Memory B cell (primary cell): ENCODE data around the gene RASD2.

ENCODE experiments used
- ATAC-seq: fragments of 150-1000 bp; cut with Tn5 transposase; 2 replicates; pipeline ENCODE4 v1.10.0; 2021; ENCODE audit warnings: low read depth, mild to moderate bottlenecking, moderate library complexity
- DNase-seq, 2 donors: peaks; one replicate each; pipeline ENCODE4 v3.0.0; 2022; ENCODE audit warnings: low spot score in 2 of 2
- H3K27ac Mint-ChIP-seq: one replicate; pipeline ENCODE4 v1.8.0; 2022; ENCODE audit warnings: mild to moderate bottlenecking, moderate library complexity, mixed read lengths
- H3K27me3 Mint-ChIP-seq: one replicate; pipeline ENCODE4 v1.8.0; 2022; ENCODE audit warnings: mixed read lengths
- H3K36me3 Mint-ChIP-seq: one replicate; pipeline ENCODE4 v1.8.0; 2022; ENCODE audit warnings: mild to moderate bottlenecking, mixed read lengths
- H3K4me1 Mint-ChIP-seq: one replicate; pipeline ENCODE4 v1.8.0; 2022; ENCODE audit warnings: mixed read lengths
- H3K4me3 Mint-ChIP-seq: one replicate; pipeline ENCODE4 v1.8.0; 2022; ENCODE audit warnings: mild to moderate bottlenecking, moderate library complexity, mixed read lengths
- H3K9me3 Mint-ChIP-seq: one replicate; pipeline ENCODE4 v1.8.0; 2022; ENCODE audit warnings: mixed read lengths

RASD2 gene

DNA sequence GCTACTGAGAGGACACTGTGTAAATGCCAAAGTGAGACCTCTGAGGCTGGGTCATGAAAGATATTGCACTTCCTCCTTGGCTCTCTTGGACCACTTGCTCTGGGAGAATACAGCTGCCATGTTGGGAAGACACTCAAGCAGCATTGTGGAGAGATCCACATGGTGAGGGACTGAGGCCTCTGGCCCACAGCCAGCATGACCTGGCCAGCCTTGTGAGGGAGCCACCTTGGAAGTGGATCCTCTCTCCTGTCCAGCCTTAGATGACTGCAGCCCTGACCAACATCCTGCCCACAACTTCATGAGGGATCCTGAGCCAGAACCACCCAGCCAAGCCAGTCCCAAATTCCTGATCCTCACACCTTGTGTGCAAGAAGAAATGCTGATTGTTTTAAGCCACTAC lies 46.1 kb downstream of the RASD2 start:
- no peak for ATAC-seq
- Mint-ChIP-seq H3K27ac (no peak overlapping the region), H3K36me3 (no peaks in the 10 kb centered on the region), H3K4me3 (no peak overlapping the region), H3K4me1 (peaks cover 4% of the 10 kb centered on the region), H3K27me3 (peaks cover 6% of the 10 kb centered on the region), H3K9me3 (no peaks in the 10 kb centered on the region)
- DNase-seq: no peak

DNA sequence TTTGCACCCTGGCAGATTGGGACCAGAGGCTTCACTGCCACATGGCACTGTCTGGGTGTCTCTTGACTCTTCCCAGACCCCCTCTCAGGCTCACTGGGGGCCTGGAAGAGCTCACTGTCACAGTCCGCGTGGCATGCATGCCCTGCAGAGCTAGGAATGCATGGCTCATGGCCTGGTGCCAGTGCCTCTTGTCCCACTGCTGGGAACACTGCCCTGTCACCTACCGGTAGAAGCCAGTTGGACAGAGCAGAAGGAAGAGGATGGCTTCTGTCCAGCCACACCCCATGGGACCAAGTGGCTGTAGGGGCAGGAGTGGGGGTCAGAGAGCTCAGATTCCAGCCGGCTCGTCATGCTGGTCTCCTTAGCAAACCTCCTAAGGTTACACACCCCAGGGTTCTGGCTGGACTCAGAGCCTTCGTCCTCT lies 46.8 kb downstream of the RASD2 start:
- no peak overlapping the region for H3K27ac Mint-ChIP-seq
- peaks cover 8% of the 10 kb centered on the region for H3K27me3 Mint-ChIP-seq

DNA sequence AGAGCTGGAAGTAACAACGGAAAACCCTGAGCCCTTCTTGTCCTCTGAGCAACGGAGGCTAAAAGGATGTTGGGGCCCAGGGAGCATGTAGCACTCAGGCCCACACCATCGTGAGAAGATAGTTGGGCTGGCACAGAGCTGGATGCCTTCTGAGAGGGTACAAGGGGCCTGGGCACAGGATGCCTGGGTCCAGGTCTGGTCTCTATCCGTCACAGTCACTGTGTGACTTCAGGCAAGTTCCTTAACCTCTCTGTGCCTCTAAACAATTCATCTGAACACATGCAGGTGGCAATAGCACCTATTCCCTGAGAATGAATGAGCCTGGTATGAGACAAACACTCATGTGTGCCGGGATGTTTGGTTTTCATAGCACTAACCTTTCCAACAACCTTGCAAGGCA lies 47.3 kb downstream of the RASD2 start:
- Mint-ChIP-seq H3K9me3 (no peaks in the 10 kb centered on the region), H3K4me1 (peaks cover 4% of the 10 kb centered on the region), H3K4me3 (no peak overlapping the region), H3K27ac (no peak overlapping the region), H3K36me3 (no peaks in the 10 kb centered on the region), H3K27me3 (peaks cover 12% of the 10 kb centered on the region)
- no peak for ATAC-seq
- no peak for DNase-seq

More for the DNA sequence above, 46.8 kb downstream of the RASD2 start:
- no peak overlapping the region for H3K4me3 Mint-ChIP-seq
- H3K36me3 Mint-ChIP-seq: no peaks in the 10 kb centered on the region
- ATAC-seq: no peak
- H3K4me1 Mint-ChIP-seq: peaks cover 4% of the 10 kb centered on the region
- H3K9me3 Mint-ChIP-seq: no peaks in the 10 kb centered on the region
- DNase-seq: no peak

DNA sequence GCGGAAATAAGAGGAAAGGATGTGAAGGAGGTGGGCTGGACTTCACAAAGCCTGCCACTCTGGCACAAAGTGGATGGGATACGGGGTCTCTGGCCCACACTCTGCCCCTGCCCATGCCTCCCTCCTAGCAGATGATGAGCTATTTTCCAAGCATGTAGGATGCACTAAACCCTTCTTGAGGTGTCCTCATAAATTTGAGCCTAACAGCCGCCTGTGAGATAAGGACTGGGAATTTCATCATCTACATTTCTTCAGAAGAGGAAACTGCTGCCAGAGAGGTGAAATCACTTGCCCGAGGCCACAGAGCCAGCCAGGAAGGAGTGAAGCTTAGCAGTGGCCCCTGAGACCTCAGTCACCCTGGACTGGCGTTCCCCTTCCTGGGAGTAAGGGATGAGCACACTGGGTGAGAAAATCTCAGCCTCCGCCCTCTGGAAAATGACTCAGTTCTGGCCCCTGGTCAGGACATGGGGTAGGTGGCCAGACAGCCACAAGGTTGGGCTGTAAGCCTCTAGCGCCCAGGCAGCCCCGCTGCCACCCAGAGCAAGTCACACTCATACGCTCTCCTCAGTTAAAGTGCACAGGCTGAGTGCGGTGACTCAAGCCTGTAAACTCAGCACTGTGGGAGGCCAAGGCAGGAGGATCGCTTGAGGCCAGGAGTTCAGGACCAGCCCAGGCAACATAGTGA lies 48.6 kb downstream of the RASD2 start:
- Mint-ChIP-seq H3K27me3 (peaks cover 16% of the 10 kb centered on the region), H3K4me1 (no peaks in the 10 kb centered on the region), H3K36me3 (no peaks in the 10 kb centered on the region), H3K9me3 (no peaks in the 10 kb centered on the region), H3K27ac (no peak overlapping the region), H3K4me3 (no peak overlapping the region)
- DNase-seq (no peak), ATAC-seq (no peak)

DNA sequence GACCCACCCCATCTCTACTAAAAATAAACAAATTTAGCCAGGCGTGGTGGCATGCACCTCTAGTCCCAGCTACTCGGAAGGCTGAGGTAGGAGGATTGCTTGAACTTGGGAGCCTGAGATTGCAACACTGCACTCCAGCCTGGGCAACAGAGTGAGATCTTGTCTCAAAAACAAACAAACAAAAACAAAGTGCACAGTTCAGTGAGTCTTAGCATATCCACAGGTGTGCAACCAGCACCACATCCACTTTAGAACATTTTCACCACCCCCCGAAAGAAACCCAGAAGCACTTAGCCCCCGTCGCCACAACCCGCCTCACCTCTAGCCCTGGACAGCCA lies 49.1 kb downstream of the RASD2 start:
- H3K27ac Mint-ChIP-seq: no peak overlapping the region
- H3K36me3 Mint-ChIP-seq: no peaks in the 10 kb centered on the region
- H3K4me3 Mint-ChIP-seq: no peak overlapping the region
- no peaks in the 10 kb centered on the region for H3K4me1 Mint-ChIP-seq
- no peak for DNase-seq
- peaks cover 18% of the 10 kb centered on the region for H3K27me3 Mint-ChIP-seq
- H3K9me3 Mint-ChIP-seq: no peaks in the 10 kb centered on the region
- no peak for ATAC-seq

DNA sequence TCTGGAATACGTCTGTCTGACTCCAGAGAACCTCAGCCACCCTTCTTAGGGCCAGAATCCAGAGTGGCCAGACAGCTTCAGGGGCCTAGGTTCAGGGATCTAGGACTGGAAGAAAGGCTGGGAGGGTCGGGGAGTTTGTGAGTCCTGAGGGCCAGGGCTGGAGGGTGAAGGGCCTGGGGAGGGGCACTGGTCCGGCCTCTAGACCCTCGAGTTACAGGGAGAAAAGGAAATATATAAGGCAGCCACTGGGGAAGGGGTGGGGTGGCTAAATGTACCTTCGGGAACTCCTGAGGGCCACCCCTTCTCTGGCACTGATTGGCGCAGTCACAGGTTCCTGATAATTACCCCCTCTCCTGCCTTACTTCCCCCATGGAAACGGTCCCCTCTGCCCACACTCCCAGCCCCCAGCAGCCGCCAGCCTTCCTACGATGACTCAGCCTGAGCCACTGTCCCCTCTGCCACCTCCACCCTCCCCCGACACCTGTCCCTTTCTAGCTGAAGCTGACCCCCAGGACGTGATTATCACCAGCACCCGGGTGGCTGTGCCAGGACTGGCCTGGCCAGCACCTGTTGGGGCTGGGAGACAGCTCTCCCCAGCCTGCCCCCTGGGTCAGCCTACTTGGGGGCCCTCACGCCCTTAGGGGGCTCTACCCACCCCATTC lies 50.1 kb downstream of the RASD2 start:
- DNase-seq (no peak), ATAC-seq (no peak)
- Mint-ChIP-seq H3K4me1 (no peaks in the 10 kb centered on the region), H3K4me3 (no peak overlapping the region), H3K9me3 (no peaks in the 10 kb centered on the region), H3K27ac (no peak overlapping the region), H3K36me3 (no peaks in the 10 kb centered on the region), H3K27me3 (peaks cover 21% of the 10 kb centered on the region)

DNA sequence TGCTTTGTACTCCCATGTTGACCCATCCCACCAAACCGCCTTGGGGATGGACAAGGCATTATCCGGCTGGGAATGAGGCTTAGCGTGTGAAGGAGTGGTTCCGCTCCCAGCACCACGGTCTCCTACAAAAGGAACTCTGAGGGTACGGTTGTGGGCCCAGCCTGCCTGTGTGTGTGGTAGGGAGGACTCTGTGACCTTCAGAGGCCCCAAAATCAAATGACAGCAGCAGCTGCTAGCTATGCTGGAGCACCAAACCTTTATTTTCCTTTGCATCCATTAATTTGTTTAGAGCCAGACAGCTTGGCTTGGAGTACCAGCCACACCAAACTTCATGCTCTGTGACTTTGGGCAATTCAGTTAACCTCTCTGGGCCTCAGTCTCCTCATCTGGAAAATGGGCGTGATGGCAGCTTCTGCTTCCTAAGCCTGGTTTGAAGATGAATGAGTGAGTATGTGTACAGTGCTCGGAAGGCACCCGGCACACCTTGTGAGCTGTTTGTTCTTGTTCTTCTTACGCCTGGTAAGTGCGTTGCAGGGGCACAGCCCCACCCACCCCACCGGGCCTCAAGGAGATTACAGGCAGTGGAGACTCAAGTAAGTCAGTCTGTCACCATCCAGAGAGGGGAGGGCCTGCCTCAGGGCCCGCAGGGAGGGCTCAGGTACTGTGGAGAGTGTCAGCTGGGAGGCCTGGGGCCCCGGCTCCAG lies 51.2 kb downstream of the RASD2 start:
- Mint-ChIP-seq H3K27me3 (peaks cover 23% of the 10 kb centered on the region), H3K27ac (no peak overlapping the region)
- no peak for ATAC-seq

DNA sequence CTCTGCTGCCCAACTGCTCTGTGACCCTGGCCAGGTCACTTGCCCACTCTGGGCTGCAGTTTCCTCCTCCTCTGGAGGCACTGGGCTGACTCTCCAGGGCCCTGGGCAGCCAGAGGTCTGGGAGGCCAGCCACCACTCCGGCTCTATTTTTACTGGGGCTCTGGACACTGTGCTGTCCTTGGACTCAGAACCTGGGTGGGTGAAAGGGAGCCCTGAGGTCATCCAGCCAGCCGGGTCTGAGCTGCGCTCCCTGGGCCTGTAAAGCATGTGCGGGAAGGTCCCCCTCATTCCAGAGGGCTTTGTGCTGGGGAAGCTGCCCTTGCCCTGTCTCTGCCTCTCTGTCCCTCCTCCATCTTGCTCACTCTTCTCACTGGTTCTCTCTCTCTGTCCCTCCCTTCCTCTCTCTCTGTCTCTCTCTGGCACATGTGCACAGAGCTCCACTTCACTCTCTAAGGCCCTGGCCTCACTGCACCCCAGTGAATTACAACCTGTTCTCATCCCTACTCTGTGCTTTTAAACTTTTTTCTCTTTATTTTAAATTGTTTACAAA lies 51.9 kb downstream of the RASD2 start:
- ATAC-seq (no peak), DNase-seq (no peak)
- peaks cover 23% of the 10 kb centered on the region for H3K27me3 Mint-ChIP-seq
- H3K27ac Mint-ChIP-seq: no peak overlapping the region
- no peaks in the 10 kb centered on the region for H3K9me3 Mint-ChIP-seq
- no peaks in the 10 kb centered on the region for H3K36me3 Mint-ChIP-seq
- no peaks in the 10 kb centered on the region for H3K4me1 Mint-ChIP-seq
- no peak overlapping the region for H3K4me3 Mint-ChIP-seq

More for the DNA sequence above, 51.2 kb downstream of the RASD2 start:
- no peaks in the 10 kb centered on the region for H3K4me1 Mint-ChIP-seq
- no peak for DNase-seq
- H3K9me3 Mint-ChIP-seq: no peaks in the 10 kb centered on the region
- H3K36me3 Mint-ChIP-seq: no peaks in the 10 kb centered on the region
- H3K4me3 Mint-ChIP-seq: no peak overlapping the region

DNA sequence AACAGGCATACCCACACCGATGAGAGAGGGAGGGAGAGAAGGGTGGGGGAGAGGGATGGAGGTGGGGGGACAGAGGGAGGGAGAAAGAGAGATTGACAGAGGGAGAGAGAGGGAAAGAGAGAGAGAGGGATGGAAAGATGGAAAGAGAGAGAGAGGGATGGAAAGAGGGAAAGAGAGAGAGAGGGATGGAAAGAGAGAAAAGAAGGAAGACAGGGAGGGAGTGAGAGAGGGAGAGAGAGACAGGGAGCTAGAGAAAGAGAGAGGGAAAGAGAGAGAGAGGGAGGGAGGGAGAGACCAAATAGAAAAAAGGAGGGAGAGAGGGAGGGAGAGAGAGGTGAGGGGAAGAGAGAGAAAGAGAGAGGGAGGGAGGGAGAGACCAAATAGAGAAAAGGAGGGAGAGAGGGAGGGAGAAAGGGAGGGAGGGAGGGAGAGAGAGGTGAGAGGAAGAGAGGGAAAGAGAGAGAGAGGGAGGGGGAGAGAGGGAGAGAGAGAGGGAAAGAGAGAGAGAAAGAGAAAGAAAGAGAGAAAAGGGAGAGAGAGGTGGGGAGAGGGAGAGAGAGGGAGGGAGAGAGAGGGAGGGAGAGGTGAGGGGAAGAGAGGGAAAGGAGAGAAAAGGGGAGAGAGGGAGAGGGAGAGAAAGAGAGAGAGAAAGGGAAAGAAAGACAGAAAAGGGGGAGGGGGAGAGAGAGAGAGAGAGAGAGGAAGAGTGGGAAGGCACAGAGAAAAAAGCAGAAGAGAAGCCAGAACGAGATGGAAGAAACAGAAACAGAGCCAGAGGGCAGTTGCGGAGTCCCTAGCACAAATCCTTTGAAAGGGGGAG lies 52.6 kb downstream of the RASD2 start:
- H3K9me3 Mint-ChIP-seq: no peaks in the 10 kb centered on the region
- H3K4me1 Mint-ChIP-seq: no peaks in the 10 kb centered on the region
- no peak overlapping the region for H3K4me3 Mint-ChIP-seq
- ATAC-seq: no peak
- H3K27ac Mint-ChIP-seq: no peak overlapping the region
- no peak for DNase-seq
- peaks cover 23% of the 10 kb centered on the region for H3K27me3 Mint-ChIP-seq
- no peaks in the 10 kb centered on the region for H3K36me3 Mint-ChIP-seq

DNA sequence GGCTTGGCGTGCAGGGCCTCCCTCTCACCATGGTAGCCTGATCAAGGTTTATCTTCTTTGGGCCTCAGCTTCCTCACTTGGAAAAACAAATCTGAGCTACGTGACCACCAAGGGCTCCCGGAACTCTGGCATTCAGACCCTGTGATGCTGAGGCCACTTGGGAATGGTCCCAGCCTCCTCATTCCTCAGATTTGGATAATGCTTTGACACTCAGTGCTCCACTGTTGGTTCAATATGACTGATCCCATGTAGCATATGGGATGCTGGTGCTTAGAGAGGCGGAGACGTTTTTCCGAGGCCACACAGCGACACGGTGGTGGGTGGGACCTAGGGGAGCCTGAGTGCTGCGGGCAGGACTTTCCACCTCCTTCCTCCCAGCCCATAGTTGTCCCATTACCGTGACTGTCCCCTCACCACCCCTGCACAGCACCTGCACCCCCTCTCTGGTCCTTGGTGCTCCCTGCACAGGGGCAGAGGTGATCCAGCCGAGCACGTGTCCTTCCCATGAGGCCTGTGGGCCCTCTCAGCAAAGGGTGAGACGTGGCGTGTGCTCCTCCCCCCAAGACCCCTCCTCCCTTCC lies 53.4 kb downstream of the RASD2 start:
- Mint-ChIP-seq H3K4me1 (no peaks in the 10 kb centered on the region), H3K9me3 (no peaks in the 10 kb centered on the region), H3K4me3 (no peak overlapping the region), H3K36me3 (no peaks in the 10 kb centered on the region), H3K27me3 (peaks cover 20% of the 10 kb centered on the region), H3K27ac (no peak overlapping the region)
- DNase-seq: no peak
- ATAC-seq: no peak

DNA sequence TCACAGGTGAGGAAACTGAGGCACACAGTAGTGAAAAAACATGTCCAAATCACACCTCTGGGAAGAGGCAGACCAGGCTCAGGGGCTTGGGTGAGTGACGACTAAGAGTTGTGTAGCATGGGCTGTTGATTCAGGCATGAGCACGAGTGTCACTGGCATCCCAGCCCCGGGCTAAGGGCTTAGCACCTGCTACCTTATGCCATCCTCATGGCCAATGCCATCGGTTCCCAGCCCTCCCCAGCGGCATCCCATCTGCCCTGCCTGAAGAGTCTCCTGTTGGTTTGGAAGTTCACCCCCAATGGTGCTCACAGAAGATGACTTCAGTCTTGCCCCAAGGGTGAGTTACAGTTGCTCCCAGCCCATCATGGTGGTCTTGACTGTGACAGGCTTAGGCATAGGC lies 54.1 kb downstream of the RASD2 start:
- H3K4me1 Mint-ChIP-seq: no peaks in the 10 kb centered on the region
- no peaks in the 10 kb centered on the region for H3K9me3 Mint-ChIP-seq
- H3K4me3 Mint-ChIP-seq: no peak overlapping the region
- ATAC-seq (no peak), DNase-seq (no peak)
- H3K36me3 Mint-ChIP-seq: no peaks in the 10 kb centered on the region
- H3K27me3 Mint-ChIP-seq: peaks cover 20% of the 10 kb centered on the region
- H3K27ac Mint-ChIP-seq: no peak overlapping the region

DNA sequence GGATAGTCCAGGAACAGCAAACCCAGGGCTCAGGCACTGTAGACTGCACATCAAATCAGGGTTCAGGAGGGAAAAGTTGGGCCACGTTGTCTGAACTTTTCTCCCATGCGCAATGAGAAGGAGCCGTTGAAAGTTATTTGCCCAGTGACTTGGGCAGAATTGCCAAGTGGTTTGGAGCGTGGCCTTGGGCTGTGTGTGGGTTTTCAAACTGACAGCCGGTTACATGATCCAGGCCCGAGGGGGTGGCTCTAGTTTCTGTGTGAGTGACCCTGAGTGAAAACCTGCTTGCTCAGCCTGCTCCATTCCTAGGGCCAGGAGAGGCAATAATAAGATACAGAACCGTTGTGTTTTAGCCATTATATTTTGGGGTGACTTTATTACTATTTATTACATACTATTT lies 56.2 kb downstream of the RASD2 start:
- Mint-ChIP-seq H3K4me1 (no peaks in the 10 kb centered on the region), H3K9me3 (no peaks in the 10 kb centered on the region), H3K27ac (no peak overlapping the region), H3K36me3 (no peaks in the 10 kb centered on the region), H3K27me3 (peaks cover 17% of the 10 kb centered on the region), H3K4me3 (no peak overlapping the region)
- no peak for DNase-seq
- no peak for ATAC-seq

DNA sequence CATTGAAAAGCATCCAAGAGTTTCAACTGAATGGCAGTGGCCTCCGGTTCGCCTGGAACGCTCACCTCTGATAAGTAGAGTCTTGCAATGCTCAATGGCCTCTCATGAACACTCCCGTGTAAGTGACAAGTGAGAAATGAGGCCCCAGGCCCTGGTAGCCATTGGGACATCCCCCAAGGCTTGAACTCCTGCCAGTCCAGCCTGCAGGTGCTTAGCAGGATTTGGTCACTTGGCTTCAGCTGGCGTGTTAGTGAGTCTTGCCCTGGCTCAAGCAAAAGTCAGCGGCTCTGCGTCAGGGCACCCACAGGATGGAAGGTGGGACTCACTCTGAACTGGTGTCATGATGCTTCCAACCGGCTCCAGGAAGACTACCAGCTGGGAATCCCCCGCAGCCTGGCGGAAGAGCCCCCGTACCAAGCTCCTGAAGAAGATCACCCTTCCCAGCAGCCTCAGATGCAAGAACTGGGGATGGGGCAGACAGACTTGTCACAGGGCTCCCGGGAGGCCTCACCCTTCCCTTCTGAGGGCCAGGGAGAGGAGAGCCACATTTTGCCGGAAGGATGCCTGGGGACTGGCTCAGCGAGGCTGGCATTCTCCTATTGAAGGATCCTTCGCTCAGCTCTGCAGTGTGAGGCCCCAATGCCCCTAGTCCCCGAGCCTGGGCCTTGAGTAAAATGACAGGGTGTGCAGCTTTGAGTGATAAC lies 57.2 kb downstream of the RASD2 start:
- no peak for DNase-seq
- Mint-ChIP-seq H3K27ac (no peak overlapping the region), H3K36me3 (no peaks in the 10 kb centered on the region), H3K4me3 (no peak overlapping the region), H3K9me3 (no peaks in the 10 kb centered on the region), H3K27me3 (peaks cover 11% of the 10 kb centered on the region), H3K4me1 (no peaks in the 10 kb centered on the region)
- ATAC-seq: no peak
